ENCODE results near the gene PLCB1.

PLCB1 gene

DNA sequence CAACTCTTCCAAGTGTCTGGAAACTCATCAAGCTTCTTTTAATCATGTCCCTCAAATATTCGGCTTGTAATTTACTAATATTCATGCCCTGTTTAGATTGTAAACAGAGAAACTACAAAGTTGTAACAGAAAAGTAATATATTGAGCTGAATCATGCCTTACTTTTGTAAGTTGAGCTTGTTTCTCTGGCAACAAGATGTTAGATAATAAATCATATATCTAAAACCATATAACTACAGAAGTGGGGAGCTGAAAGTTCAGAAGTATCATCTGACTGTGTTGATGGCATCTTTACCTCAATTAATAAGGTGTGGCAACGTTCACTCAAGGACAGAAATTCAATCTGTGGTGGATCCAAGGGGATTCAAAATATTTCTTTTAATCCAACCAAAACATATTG lies 263.9 kb downstream of the PLCB1 start:
- no peaks in the 10 kb centered on the region for H3K36me3 ChIP-seq (ENCODE audit: control insufficient read depth, insufficient read depth, low read length)
- TF ChIP-seq, protein P1, sequence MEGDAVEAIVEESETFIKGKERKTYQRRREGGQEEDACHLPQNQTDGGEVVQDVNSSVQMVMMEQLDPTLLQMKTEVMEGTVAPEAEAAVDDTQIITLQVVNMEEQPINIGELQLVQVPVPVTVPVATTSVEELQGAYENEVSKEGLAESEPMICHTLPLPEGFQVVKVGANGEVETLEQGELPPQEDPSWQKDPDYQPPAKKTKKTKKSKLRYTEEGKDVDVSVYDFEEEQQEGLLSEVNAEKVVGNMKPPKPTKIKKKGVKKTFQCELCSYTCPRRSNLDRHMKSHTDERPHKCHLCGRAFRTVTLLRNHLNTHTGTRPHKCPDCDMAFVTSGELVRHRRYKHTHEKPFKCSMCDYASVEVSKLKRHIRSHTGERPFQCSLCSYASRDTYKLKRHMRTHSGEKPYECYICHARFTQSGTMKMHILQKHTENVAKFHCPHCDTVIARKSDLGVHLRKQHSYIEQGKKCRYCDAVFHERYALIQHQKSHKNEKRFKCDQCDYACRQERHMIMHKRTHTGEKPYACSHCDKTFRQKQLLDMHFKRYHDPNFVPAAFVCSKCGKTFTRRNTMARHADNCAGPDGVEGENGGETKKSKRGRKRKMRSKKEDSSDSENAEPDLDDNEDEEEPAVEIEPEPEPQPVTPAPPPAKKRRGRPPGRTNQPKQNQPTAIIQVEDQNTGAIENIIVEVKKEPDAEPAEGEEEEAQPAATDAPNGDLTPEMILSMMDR (IDR thresholded peaks at IDR 0.05; ENCODE audit: insufficient read depth, low read length, poor library complexity, severe bottlenecking) = no peak
- no peaks in the 10 kb centered on the region for H3K27me3 ChIP-seq (replicated peaks; ENCODE audit: control insufficient read depth, insufficient read depth, low read length)
- no peak overlapping the region for H3K4me3 ChIP-seq (replicated peaks; ENCODE audit: low read depth, low read length)
- DNase-seq (ENCODE audit: extremely low read depth, insufficient read length) = no peak

GRCh38 chr20:8398263-8399051 lies 266.4 kb downstream of the PLCB1 start:
- Histone ChIP-seq H3K36me3 (ENCODE audit: control insufficient read depth, insufficient read depth, low read length) (no peaks in the 10 kb centered on the region), H3K4me3 (replicated peaks; ENCODE audit: low read depth, low read length) (no peak overlapping the region), H3K27me3 (replicated peaks; ENCODE audit: control insufficient read depth, insufficient read depth, low read length) (no peaks in the 10 kb centered on the region)
- DNase-seq (ENCODE audit: extremely low read depth, insufficient read length) = no peak
- TF ChIP-seq, protein P1 (IDR thresholded peaks at IDR 0.05; ENCODE audit: insufficient read depth, low read length, poor library complexity, severe bottlenecking) = no peak

DNA sequence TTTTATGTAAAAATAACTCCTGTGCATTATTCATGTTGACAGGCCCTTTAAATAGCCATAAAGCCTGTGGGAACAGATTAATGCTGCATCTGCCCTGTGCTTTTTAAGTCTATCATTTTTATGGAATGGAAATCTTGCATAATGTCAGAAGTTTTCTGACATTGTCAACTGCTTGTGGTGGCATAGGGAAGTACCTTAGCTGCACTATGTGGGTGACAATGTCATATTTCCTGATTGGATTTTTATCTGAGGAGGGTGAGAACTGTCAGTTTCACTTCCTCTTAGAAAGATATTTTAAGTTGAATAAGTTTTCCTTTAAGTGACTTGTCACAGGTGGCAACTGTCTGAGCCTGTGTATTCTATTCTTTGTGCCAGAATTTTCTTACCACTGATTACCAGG lies 267.9 kb downstream of the PLCB1 start:
- peak; percentile 66 for DNase-seq (ENCODE audit: extremely low read depth, insufficient read length)
- no peaks in the 10 kb centered on the region for H3K27me3 ChIP-seq (replicated peaks; ENCODE audit: control insufficient read depth, insufficient read depth, low read length)
- H3K36me3 ChIP-seq (ENCODE audit: control insufficient read depth, insufficient read depth, low read length) = no peaks in the 10 kb centered on the region
- no peak overlapping the region for H3K4me3 ChIP-seq (replicated peaks; ENCODE audit: low read depth, low read length)
- TF ChIP-seq, protein P1 (IDR thresholded peaks at IDR 0.05; ENCODE audit: insufficient read depth, low read length, poor library complexity, severe bottlenecking) = no peak

GRCh38 chr20:8400486-8400885 lies 268.4 kb downstream of the PLCB1 start:
- H3K27me3 ChIP-seq (replicated peaks; ENCODE audit: control insufficient read depth, insufficient read depth, low read length) = no peaks in the 10 kb centered on the region
- no peak overlapping the region; the same call in 1 of the 2 replicates for H3K4me3 ChIP-seq (replicated peaks; ENCODE audit: low read depth, low read length)
- no peaks in the 10 kb centered on the region for H3K36me3 ChIP-seq (ENCODE audit: control insufficient read depth, insufficient read depth, low read length)
- TF ChIP-seq, protein P1 (IDR thresholded peaks at IDR 0.05; ENCODE audit: insufficient read depth, low read length, poor library complexity, severe bottlenecking) = no peak
- DNase-seq (ENCODE audit: extremely low read depth, insufficient read length) = no peak

GRCh38 chr20:8401556-8401955 lies 269.5 kb downstream of the PLCB1 start:
- H3K36me3 ChIP-seq (ENCODE audit: control insufficient read depth, insufficient read depth, low read length) = no peaks in the 10 kb centered on the region
- TF ChIP-seq, protein P1 (IDR thresholded peaks at IDR 0.05; ENCODE audit: insufficient read depth, low read length, poor library complexity, severe bottlenecking) = no peak
- no peak for DNase-seq (ENCODE audit: extremely low read depth, insufficient read length)
- H3K27me3 ChIP-seq (replicated peaks; ENCODE audit: control insufficient read depth, insufficient read depth, low read length) = no peaks in the 10 kb centered on the region
- no peak overlapping the region for H3K4me3 ChIP-seq (replicated peaks; ENCODE audit: low read depth, low read length)

Data from GM06990 (cell line).